ENCODE results near the gene MTNR1A. TPM values are rescaled to one million over a fixed set of nuclear protein-coding genes. Genes with fewer than 3 reads are reported as not detected.

The MTNR1A gene
- polyA plus RNA-seq, 1 donor (not counting 4 experiments of a cell fraction or from before 2014, with no cell fraction given): 0.12 TPM

- dilution Hi-C loops (cut with MboI; ENCODE audit: extremely low pct_ligation_motif_present, low sequenced_read_pairs): no loop called here
- Histone ChIP-seq H3K27ac (ENCODE audit: control insufficient read depth, insufficient read depth, low read length) (no peak overlapping the region), H3K4me3 (ENCODE audit: control insufficient read depth in 2 of 3, extremely low read depth in 1 of 3, insufficient read depth in 2 of 3, low read depth in 1 of 3, low read length in 3 of 3) (no peak overlapping the region), H4K20me1 (ENCODE audit: control insufficient read depth, extremely low read depth, insufficient read depth, low read length) (no peaks in the 10 kb centered on the region), H3K27me3 (ENCODE audit: control insufficient read depth, extremely low read depth, insufficient read depth, low read length) (no peaks in the 10 kb centered on the region), H3K79me2 (ENCODE audit: control insufficient read depth, insufficient read depth, low read length) (no peaks in the 10 kb centered on the region), H3K9me1 (ENCODE audit: control insufficient read depth, extremely low read depth, insufficient read depth, low read length) (no peaks in the 10 kb centered on the region), H3K9ac (ENCODE audit: control insufficient read depth, extremely low read depth, insufficient read depth, low read length) (no peak overlapping the region), H2AFZ (ENCODE audit: control insufficient read depth, low read length) (no peak overlapping the region), H3K9me3 (ENCODE audit: control insufficient read depth, low read depth, low read length) (no peaks in the 10 kb centered on the region), H3K4me1 (ENCODE audit: control insufficient read depth, extremely low read depth, insufficient read depth, low read length) (no peaks in the 10 kb centered on the region), H3K36me3 (ENCODE audit: control insufficient read depth in 2 of 2, extremely low read depth in 1 of 2, insufficient read depth in 2 of 2, low read length in 2 of 2) (no peaks in the 10 kb centered on the region), H3K4me2 (ENCODE audit: control insufficient read depth, extremely low read depth, insufficient read depth, low read depth, low read length) (no peak overlapping the region)
- no peak for FAIRE-seq
- TF ChIP-seq EZH2 (IDR thresholded peaks at IDR 0.05; ENCODE audit: low read length) (no peak), CTCF (optimal IDR thresholded peaks at IDR 0.05 in 1 of 3, IDR thresholded peaks at IDR 0.05 in 1 of 3, conservative IDR thresholded peaks at IDR 0.05 in 1 of 3; ENCODE audit: extremely low read depth in 1 of 3, insufficient read depth in 2 of 3, low read length in 3 of 3) (no peak)
- no peak for DNase-seq (ENCODE audit: low read depth, low spot score)
Observed at GRCh38 chr4:186497043-186497442, 58.3 kb downstream of the MTNR1A start.

- no peak overlapping the region for H2AFZ ChIP-seq (ENCODE audit: control insufficient read depth, low read length)
Observed at GRCh38 chr4:186494496-186494895, 60.9 kb downstream of the MTNR1A start.

More at GRCh38 chr4:186494496-186494895, 60.9 kb downstream of the MTNR1A start:
- FAIRE-seq (no peak), DNase-seq (ENCODE audit: low read depth, low spot score) (no peak)
- H3K27ac ChIP-seq (ENCODE audit: control insufficient read depth, insufficient read depth, low read length): no peak overlapping the region
- H3K36me3 ChIP-seq (ENCODE audit: control insufficient read depth in 2 of 2, extremely low read depth in 1 of 2, insufficient read depth in 2 of 2, low read length in 2 of 2): no peaks in the 10 kb centered on the region
- H3K9me3 ChIP-seq (ENCODE audit: control insufficient read depth, low read depth, low read length): no peaks in the 10 kb centered on the region
- dilution Hi-C loops (cut with MboI; ENCODE audit: extremely low pct_ligation_motif_present, low sequenced_read_pairs): no loop called here
- H3K9ac ChIP-seq (ENCODE audit: control insufficient read depth, extremely low read depth, insufficient read depth, low read length): no peak overlapping the region
- no peaks in the 10 kb centered on the region for H3K9me1 ChIP-seq (ENCODE audit: control insufficient read depth, extremely low read depth, insufficient read depth, low read length)
- H3K4me2 ChIP-seq (ENCODE audit: control insufficient read depth, extremely low read depth, insufficient read depth, low read depth, low read length): no peak overlapping the region
- H4K20me1 ChIP-seq (ENCODE audit: control insufficient read depth, extremely low read depth, insufficient read depth, low read length): no peaks in the 10 kb centered on the region
- no peaks in the 10 kb centered on the region for H3K79me2 ChIP-seq (ENCODE audit: control insufficient read depth, insufficient read depth, low read length)
- H3K27me3 ChIP-seq (ENCODE audit: control insufficient read depth, extremely low read depth, insufficient read depth, low read length): no peaks in the 10 kb centered on the region
- no peak for TF ChIP-seq CTCF (optimal IDR thresholded peaks at IDR 0.05 in 1 of 3, IDR thresholded peaks at IDR 0.05 in 1 of 3, conservative IDR thresholded peaks at IDR 0.05 in 1 of 3; ENCODE audit: extremely low read depth in 1 of 3, insufficient read depth in 2 of 3, low read length in 3 of 3)
- TF ChIP-seq EZH2 (IDR thresholded peaks at IDR 0.05; ENCODE audit: low read length): no peak
- no peaks in the 10 kb centered on the region for H3K4me1 ChIP-seq (ENCODE audit: control insufficient read depth, extremely low read depth, insufficient read depth, low read length)
- H3K4me3 ChIP-seq (ENCODE audit: control insufficient read depth in 2 of 3, extremely low read depth in 1 of 3, insufficient read depth in 2 of 3, low read depth in 1 of 3, low read length in 3 of 3): no peak overlapping the region

Measured in keratinocyte (primary cell).